Activated CD4-positive, alpha-beta T cell treated with anti-CD3 and anti-CD28 coated beads, Interleukin-2, amount 50 U/mL, for 16 hours (primary cell): ENCODE data around the gene KYAT1.
"Not testable (repeated sequence)": the region's sequence is repeated elsewhere in the genome, so short reads cannot be mapped to it uniquely, and the experiment has no call there.

Source experiments
- DNase-seq: peaks from one replicate; pipeline ENCODE4 v3.0.0-alpha.2; 2020

The KYAT1 gene

GRCh38 chr9:128809831-128810230 is 71.9 kb downstream of the KYAT1 start:
- no peak for DNase-seq

GRCh38 chr9:128809036-128809599 is 72.6 kb downstream of the KYAT1 start:
- DNase-seq = no peak

- DNase-seq = no peak
These were observed 73.2 kb downstream of the KYAT1 start for GRCh38 chr9:128808543-128808942.

GRCh38 chr9:128807827-128808226 is 73.9 kb downstream of the KYAT1 start:
- DNase-seq = no peak

- DNase-seq = no peak
These were observed 76.1 kb downstream of the KYAT1 start for GRCh38 chr9:128805661-128806060.

- DNase-seq = no peak
These were observed 79.3 kb downstream of the KYAT1 start for GRCh38 chr9:128802482-128802881.

GRCh38 chr9:128800061-128800460 is 81.7 kb downstream of the KYAT1 start:
- DNase-seq = no peak

GRCh38 chr9:128798896-128799295 is 82.9 kb downstream of the KYAT1 start:
- DNase-seq = no peak

GRCh38 chr9:128794961-128795360 is 86.8 kb downstream of the KYAT1 start:
- not testable (repeated sequence) for DNase-seq

- no peak for DNase-seq
These were observed 88.6 kb downstream of the KYAT1 start for GRCh38 chr9:128792978-128793686.

GRCh38 chr9:128792134-128792533 is 89.6 kb downstream of the KYAT1 start:
- DNase-seq = no peak

GRCh38 chr9:128790536-128790935 is 91.2 kb downstream of the KYAT1 start:
- DNase-seq = no peak

GRCh38 chr9:128788445-128788844 is 93.3 kb downstream of the KYAT1 start:
- DNase-seq = no peak

- DNase-seq = no peak
These were observed 94.1 kb downstream of the KYAT1 start for GRCh38 chr9:128787659-128788058.

- peak; percentile 88 for DNase-seq
These were observed 94.8 kb downstream of the KYAT1 start, which contains the start of gene TBC1D13 for GRCh38 chr9:128786681-128787601. TBC1D13 (plus strand) TSS chr9:128787253; CDS start chr9:128787354, 101 bp downstream.

GRCh38 chr9:128785427-128785826 is 96.3 kb downstream of the KYAT1 start:
- DNase-seq = no peak
